Retinal pigment epithelial cell (primary cell): ENCODE data around the gene CLDN15.
"Not testable (repeated sequence)": the region's sequence is repeated elsewhere in the genome, so short reads cannot be mapped to it uniquely, and the experiment has no call there.

ENCODE experiments used
- DNase-seq: peaks from one replicate; pipeline ENCODE4 v3.0.0-alpha.2; 2010; ENCODE audit warnings: low read depth
- H3K4me3 ChIP-seq: 2 replicates; pipeline ENCODE4 v1.5.1; 2011; ENCODE audit warnings: mild to moderate bottlenecking, low read length, control low read depth, moderate library complexity
- CTCF ChIP-seq: conservative IDR thresholded peaks from 2 replicates; pipeline ENCODE4 v1.5.1; 2011; ENCODE audit warnings: low read depth, low read length, control low read depth, inconsistent platforms

CLDN15 gene

GRCh38 chr7:101271021-101271420 is 33.4 kb upstream of the CLDN15 start:
- no peak for DNase-seq
- H3K4me3 ChIP-seq: no peak overlapping the region
- no peak for TF ChIP-seq CTCF

- H3K4me3 ChIP-seq: no peak overlapping the region
- no peak for TF ChIP-seq CTCF
- no peak for DNase-seq
Measured at GRCh38 chr7:101269664-101270063, 32.1 kb upstream of the CLDN15 start.

- no peak for DNase-seq
- TF ChIP-seq CTCF: no peak
- H3K4me3 ChIP-seq: no peak overlapping the region
Measured at GRCh38 chr7:101265622-101266516, 28.3 kb upstream of the CLDN15 start.

GRCh38 chr7:101264102-101264706 is 26.6 kb upstream of the CLDN15 start:
- H3K4me3 ChIP-seq, DNase-seq: not testable (repeated sequence)

- H3K4me3 ChIP-seq: no peak overlapping the region
- no peak for DNase-seq
- TF ChIP-seq CTCF: no peak
Measured at GRCh38 chr7:101258243-101258731, 20.7 kb upstream of the CLDN15 start.

GRCh38 chr7:101255796-101256195 is 18.2 kb upstream of the CLDN15 start:
- TF ChIP-seq CTCF: no peak
- H3K4me3 ChIP-seq: no peak overlapping the region
- no peak for DNase-seq

- H3K4me3 ChIP-seq, DNase-seq: not testable (repeated sequence)
Measured at GRCh38 chr7:101253199-101253598, 15.6 kb upstream of the CLDN15 start.
